WTC11 (cell line): ENCODE data around the gene MMAA. TPM values are rescaled to one million over a fixed set of nuclear protein-coding genes. Genes with fewer than 3 reads are reported as not detected.

Experiments used
- ATAC-seq: fragments of 200-7000 bp; cut with Tn5 transposase; 2 replicates; pipeline ENCODE4 v1.10.0; 2021; ENCODE audit warnings: mild to moderate bottlenecking, moderate library complexity
- CTCF ChIA-PET: fragments of 300-600 bp; sonication (Branson Sonifier 250); formaldehyde crosslinking; loops from one replicate; lab custom pipeline; 2021; ENCODE audit warnings: antibody characterized with exemption; lab: Charles Lee
- POLR2A ChIA-PET: fragments of 350-600 bp; sonication (Branson Sonifier 250); formaldehyde crosslinking; loops from one replicate; lab custom pipeline; 2021; ENCODE audit warnings: antibody characterized with exemption; lab: Charles Lee
- DNase-seq: peaks from one replicate; pipeline ENCODE4 v3.0.0; 2021; ENCODE audit warnings: low spot score
- H3K27ac Mint-ChIP-seq: 2 replicates; pipeline ENCODE4 v1.8.0; 2021; ENCODE audit warnings: mixed read lengths
- H3K27me3 Mint-ChIP-seq: 2 replicates; pipeline ENCODE4 v1.8.0; 2021; ENCODE audit warnings: low read depth, mild to moderate bottlenecking, moderate library complexity, mixed read lengths
- H3K36me3 Mint-ChIP-seq: 2 replicates; pipeline ENCODE4 v1.8.0; 2021; ENCODE audit warnings: mixed read lengths
- H3K4me1 Mint-ChIP-seq: 2 replicates; pipeline ENCODE4 v1.8.0; 2022; ENCODE audit warnings: mixed read lengths
- H3K4me3 Mint-ChIP-seq: 2 replicates; pipeline ENCODE4 v1.8.0; 2021; ENCODE audit warnings: mild to moderate bottlenecking, moderate library complexity, mixed read lengths
- H3K9me3 Mint-ChIP-seq: 2 replicates; pipeline ENCODE4 v1.8.0; 2021; ENCODE audit warnings: mixed read lengths
- ELF4 ChIP-seq: sonication (generic); formaldehyde crosslinking; IDR thresholded peaks from 2 replicates; pipeline ENCODE4 v1.8.1; 2022; ENCODE audit warnings: low read depth, mild to moderate bottlenecking, moderate library complexity, missing genetic modification reagents
- EMX1 ChIP-seq: fragments of 250-450 bp; sonication (Bioruptor Pico); IDR thresholded peaks from 2 replicates; pipeline ENCODE4 v1.8.0; 2021; ENCODE audit warnings: mild to moderate bottlenecking
- ETV6 ChIP-seq: sonication (generic); formaldehyde crosslinking; IDR thresholded peaks from 2 replicates; pipeline ENCODE4 v1.8.1; 2022; ENCODE audit warnings: mild to moderate bottlenecking, missing genetic modification reagents
- FOXJ3 ChIP-seq: sonication (generic); formaldehyde crosslinking; IDR thresholded peaks from 2 replicates; pipeline ENCODE4 v1.9.0; 2021; ENCODE audit warnings: missing genetic modification reagents, mild to moderate bottlenecking, borderline replicate concordance
- HMGXB4 ChIP-seq: sonication (generic); formaldehyde crosslinking; IDR thresholded peaks from 2 replicates; pipeline ENCODE4 v1.8.1; 2023; ENCODE audit warnings: mild to moderate bottlenecking, moderate library complexity, missing genetic modification reagents
- IRF1 ChIP-seq: sonication (generic); formaldehyde crosslinking; IDR thresholded peaks from 2 replicates; pipeline ENCODE4 v1.8.0; 2023; ENCODE audit warnings: missing genetic modification reagents
- JUN ChIP-seq: sonication (generic); formaldehyde crosslinking; IDR thresholded peaks from 2 replicates; pipeline ENCODE4 v1.8.0; 2023; ENCODE audit warnings: mild to moderate bottlenecking, missing genetic modification reagents
- KAT7 ChIP-seq: sonication (generic); formaldehyde crosslinking; IDR thresholded peaks from 2 replicates; pipeline ENCODE4 v1.8.1; 2023; ENCODE audit warnings: missing genetic modification reagents, mild to moderate bottlenecking, borderline replicate concordance
- NFE2L1 ChIP-seq: sonication (generic); formaldehyde crosslinking; IDR thresholded peaks from 2 replicates; pipeline ENCODE4 v1.8.1; 2023; ENCODE audit warnings: missing genetic modification reagents
- NFYB ChIP-seq: sonication (generic); formaldehyde crosslinking; conservative IDR thresholded peaks from 2 replicates; pipeline ENCODE4 v1.8.0; 2022; ENCODE audit warnings: low read depth, missing genetic modification reagents
- NR1H2 ChIP-seq: sonication (generic); formaldehyde crosslinking; IDR thresholded peaks from 2 replicates; pipeline ENCODE4 v1.9.0; 2021; ENCODE audit warnings: mild to moderate bottlenecking, moderate library complexity, missing genetic modification reagents
- RELA ChIP-seq: sonication (generic); formaldehyde crosslinking; IDR thresholded peaks from 2 replicates; pipeline ENCODE4 v1.8.1; 2022; ENCODE audit warnings: missing genetic modification reagents, mild to moderate bottlenecking, borderline replicate concordance
- SP1 ChIP-seq: sonication (generic); formaldehyde crosslinking; conservative IDR thresholded peaks from 2 replicates; pipeline ENCODE4 v1.8.1; 2022; ENCODE audit warnings: missing genetic modification reagents
- TEAD1 ChIP-seq: sonication (generic); formaldehyde crosslinking; IDR thresholded peaks from 2 replicates; pipeline ENCODE4 v1.8.0; 2022; ENCODE audit warnings: mild to moderate bottlenecking, missing genetic modification reagents
- TP53 ChIP-seq: sonication (generic); formaldehyde crosslinking; IDR thresholded peaks from 2 replicates; pipeline ENCODE4 v1.8.1; 2023; ENCODE audit warnings: mild to moderate bottlenecking, missing genetic modification reagents
- USF1 ChIP-seq: sonication (generic); formaldehyde crosslinking; IDR thresholded peaks from 2 replicates; pipeline ENCODE4 v1.8.0; 2022; ENCODE audit warnings: mild to moderate bottlenecking, missing genetic modification reagents
- ZNF121 ChIP-seq: sonication (generic); formaldehyde crosslinking; IDR thresholded peaks from 2 replicates; pipeline ENCODE4 v1.8.0; 2023; ENCODE audit warnings: missing genetic modification reagents
- ZNF232 ChIP-seq: sonication (generic); formaldehyde crosslinking; IDR thresholded peaks from 2 replicates; pipeline ENCODE4 v1.8.0; 2022; ENCODE audit warnings: mild to moderate bottlenecking, missing genetic modification reagents
- total RNA-seq: library from RNA; stranded (reverse); gene quantifications from 3 replicates; pipeline ENCODE4 v1.2.3, GENCODE V29; 2021
- TF ChIP-seq, protein P1 (sequence below): sonication (generic); formaldehyde crosslinking; IDR thresholded peaks from 2 replicates; pipeline ENCODE4 v1.8.1; 2022; ENCODE audit warnings: mild to moderate bottlenecking, moderate library complexity, missing genetic modification reagents
- TF ChIP-seq, protein P2 (sequence below): sonication (generic); formaldehyde crosslinking; IDR thresholded peaks from 2 replicates; pipeline ENCODE4 v1.8.0; 2023; ENCODE audit warnings: mild to moderate bottlenecking, missing genetic modification reagents
- TF ChIP-seq, protein P3 (sequence below): sonication (generic); formaldehyde crosslinking; IDR thresholded peaks from 2 replicates; pipeline ENCODE4 v1.8.0; 2022; ENCODE audit warnings: mild to moderate bottlenecking, missing genetic modification reagents

The MMAA gene
- total RNA-seq, 1 experiment from 2014 or later, result 4.9 TPM

DNA sequence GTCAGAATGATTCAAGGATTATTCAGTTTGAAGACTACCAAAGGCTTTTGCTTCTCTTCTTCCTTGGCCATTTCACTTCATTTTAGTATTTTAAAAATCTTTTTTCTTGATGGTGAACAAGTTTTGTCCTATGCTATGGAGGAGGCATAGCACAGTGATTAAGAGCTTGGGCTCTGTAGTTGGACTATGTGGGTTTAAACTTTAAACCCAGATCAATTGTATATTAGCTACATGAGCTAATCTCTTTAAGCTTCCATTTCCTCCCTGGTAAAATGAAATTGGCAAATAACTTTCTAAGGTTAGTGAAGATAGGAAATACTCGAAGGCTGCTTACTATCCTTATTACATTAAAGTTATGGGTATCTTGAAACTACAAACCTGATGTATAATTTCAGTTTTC, 37.0 kb downstream of the MMAA start:
- POLR2A ChIA-PET, result no interaction called here
- CTCF ChIA-PET, result no interaction called here
- H3K27me3 Mint-ChIP-seq, result no peaks in the 10 kb centered on the region
- H3K4me1 Mint-ChIP-seq, result no peaks in the 10 kb centered on the region
- no peak for DNase-seq
- H3K4me3 Mint-ChIP-seq, result no peak overlapping the region
- H3K36me3 Mint-ChIP-seq, result peaks cover 28% of the 10 kb centered on the region
- no peak overlapping the region for H3K27ac Mint-ChIP-seq
- no peak for TF ChIP-seq USF1 (CRISPR knock-in tag)
- no peak for TF ChIP-seq KAT7 (CRISPR knock-in tag)
- no peak for TF ChIP-seq SP1
- TF ChIP-seq HMGXB4 (CRISPR knock-in tag), result no peak
- TF ChIP-seq, all 79 proteins: peak for 0
- peaks cover 27% of the 10 kb centered on the region for H3K9me3 Mint-ChIP-seq
- ATAC-seq, result no peak

DNA sequence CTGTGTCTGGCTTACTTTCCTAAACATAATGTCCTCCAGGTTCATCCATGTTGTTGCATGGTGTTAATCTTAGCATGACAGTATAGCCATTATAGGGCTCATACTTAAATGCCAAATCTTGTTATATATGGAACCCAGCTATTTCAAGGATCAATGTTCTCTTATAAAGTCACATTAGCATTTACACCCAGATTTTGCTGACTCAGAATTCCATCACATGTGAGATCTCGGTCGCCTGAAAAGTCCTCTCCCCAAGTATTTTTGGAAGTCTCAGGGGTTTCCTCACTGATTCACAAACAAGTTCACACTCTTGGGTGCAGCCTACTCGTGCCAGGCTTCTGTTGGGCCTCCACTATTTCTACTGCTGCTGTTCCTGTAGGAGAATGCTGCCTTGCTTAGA, 40.9 kb downstream of the MMAA start:
- TF ChIP-seq ZNF121 (no peak), IRF1 (CRISPR knock-in tag) (no peak), NR1H2 (no peak), NFE2L1 (CRISPR knock-in tag) (no peak), HMGXB4 (CRISPR knock-in tag) (no peak), JUN (CRISPR knock-in tag) (no peak), FOXJ3 (CRISPR knock-in tag) (no peak), TEAD1 (CRISPR knock-in tag) (no peak), RELA (no peak), ELF4 (CRISPR knock-in tag) (no peak), TP53 (no peak), ETV6 (CRISPR knock-in tag) (no peak), EMX1 (CRISPR knock-in tag) (no peak), NFYB (CRISPR knock-in tag) (no peak), ZNF232 (CRISPR knock-in tag) (no peak)
- TF ChIP-seq, protein P1, sequence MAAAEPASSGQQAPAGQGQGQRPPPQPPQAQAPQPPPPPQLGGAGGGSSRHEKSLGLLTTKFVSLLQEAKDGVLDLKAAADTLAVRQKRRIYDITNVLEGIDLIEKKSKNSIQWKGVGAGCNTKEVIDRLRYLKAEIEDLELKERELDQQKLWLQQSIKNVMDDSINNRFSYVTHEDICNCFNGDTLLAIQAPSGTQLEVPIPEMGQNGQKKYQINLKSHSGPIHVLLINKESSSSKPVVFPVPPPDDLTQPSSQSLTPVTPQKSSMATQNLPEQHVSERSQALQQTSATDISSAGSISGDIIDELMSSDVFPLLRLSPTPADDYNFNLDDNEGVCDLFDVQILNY (CRISPR knock-in tag), result no peak
- TF ChIP-seq, protein P2, sequence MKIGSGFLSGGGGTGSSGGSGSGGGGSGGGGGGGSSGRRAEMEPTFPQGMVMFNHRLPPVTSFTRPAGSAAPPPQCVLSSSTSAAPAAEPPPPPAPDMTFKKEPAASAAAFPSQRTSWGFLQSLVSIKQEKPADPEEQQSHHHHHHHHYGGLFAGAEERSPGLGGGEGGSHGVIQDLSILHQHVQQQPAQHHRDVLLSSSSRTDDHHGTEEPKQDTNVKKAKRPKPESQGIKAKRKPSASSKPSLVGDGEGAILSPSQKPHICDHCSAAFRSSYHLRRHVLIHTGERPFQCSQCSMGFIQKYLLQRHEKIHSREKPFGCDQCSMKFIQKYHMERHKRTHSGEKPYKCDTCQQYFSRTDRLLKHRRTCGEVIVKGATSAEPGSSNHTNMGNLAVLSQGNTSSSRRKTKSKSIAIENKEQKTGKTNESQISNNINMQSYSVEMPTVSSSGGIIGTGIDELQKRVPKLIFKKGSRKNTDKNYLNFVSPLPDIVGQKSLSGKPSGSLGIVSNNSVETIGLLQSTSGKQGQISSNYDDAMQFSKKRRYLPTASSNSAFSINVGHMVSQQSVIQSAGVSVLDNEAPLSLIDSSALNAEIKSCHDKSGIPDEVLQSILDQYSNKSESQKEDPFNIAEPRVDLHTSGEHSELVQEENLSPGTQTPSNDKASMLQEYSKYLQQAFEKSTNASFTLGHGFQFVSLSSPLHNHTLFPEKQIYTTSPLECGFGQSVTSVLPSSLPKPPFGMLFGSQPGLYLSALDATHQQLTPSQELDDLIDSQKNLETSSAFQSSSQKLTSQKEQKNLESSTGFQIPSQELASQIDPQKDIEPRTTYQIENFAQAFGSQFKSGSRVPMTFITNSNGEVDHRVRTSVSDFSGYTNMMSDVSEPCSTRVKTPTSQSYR (CRISPR knock-in tag), result no peak
- TF ChIP-seq, protein P3, sequence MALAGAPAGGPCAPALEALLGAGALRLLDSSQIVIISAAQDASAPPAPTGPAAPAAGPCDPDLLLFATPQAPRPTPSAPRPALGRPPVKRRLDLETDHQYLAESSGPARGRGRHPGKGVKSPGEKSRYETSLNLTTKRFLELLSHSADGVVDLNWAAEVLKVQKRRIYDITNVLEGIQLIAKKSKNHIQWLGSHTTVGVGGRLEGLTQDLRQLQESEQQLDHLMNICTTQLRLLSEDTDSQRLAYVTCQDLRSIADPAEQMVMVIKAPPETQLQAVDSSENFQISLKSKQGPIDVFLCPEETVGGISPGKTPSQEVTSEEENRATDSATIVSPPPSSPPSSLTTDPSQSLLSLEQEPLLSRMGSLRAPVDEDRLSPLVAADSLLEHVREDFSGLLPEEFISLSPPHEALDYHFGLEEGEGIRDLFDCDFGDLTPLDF (CRISPR knock-in tag), result no peak
- TF ChIP-seq, all 79 proteins: peak for 0
- POLR2A ChIA-PET, result no interaction called here
- Mint-ChIP-seq H3K4me1 (no peaks in the 10 kb centered on the region), H3K27ac (no peak overlapping the region), H3K27me3 (no peaks in the 10 kb centered on the region), H3K36me3 (peaks cover 19% of the 10 kb centered on the region), H3K9me3 (peaks cover 16% of the 10 kb centered on the region), H3K4me3 (no peak overlapping the region)
- CTCF ChIA-PET, result no interaction called here
- DNase-seq, result no peak
- ATAC-seq, result no peak
